Fibroblast of lung (primary cell): ENCODE data around the gene CLDN4.

ENCODE experiments used
- EZH2 ChIP-seq: IDR thresholded peaks from 2 replicates; pipeline ENCODE4 v1.5.1; 2012; ENCODE audit warnings: low read length, control low read depth, mild to moderate bottlenecking; ENCODE audit errors: missing control alignments
- TF ChIP-seq, protein P1 (sequence below), 2 donors: IDR thresholded peaks in 1 of 2; conservative IDR thresholded peaks in 1 of 2; 1 replicate in 1 of 2; 2 replicates in 1 of 2; pipeline ENCODE4 v1.5.1; 2011 to 2012; ENCODE audit warnings: low read length in 2 of 2, control low read depth in 1 of 2, inconsistent platforms in 1 of 2, low read depth in 1 of 2, mild to moderate bottlenecking in 1 of 2

DNA sequence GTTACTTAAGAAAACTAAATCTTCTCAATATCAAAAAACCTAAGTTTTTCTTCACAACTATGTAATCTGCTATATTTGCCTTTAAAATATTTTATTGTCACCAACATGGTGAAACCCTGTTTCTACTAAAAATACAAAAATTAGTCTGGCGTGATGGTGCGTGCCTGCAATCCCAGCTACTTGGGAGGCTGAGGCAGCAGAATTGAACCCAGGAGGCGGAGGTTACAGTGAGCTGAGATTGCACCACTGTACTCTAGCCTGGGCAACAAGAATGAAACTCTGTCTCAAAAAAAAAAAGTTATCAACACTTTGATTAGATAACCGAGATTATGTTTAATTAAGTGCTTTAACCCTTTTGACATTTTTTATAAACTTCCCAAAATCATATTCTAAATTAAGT, 28.3 kb upstream of the CLDN4 start:
- TF ChIP-seq EZH2, result no peak
- TF ChIP-seq, protein P1, sequence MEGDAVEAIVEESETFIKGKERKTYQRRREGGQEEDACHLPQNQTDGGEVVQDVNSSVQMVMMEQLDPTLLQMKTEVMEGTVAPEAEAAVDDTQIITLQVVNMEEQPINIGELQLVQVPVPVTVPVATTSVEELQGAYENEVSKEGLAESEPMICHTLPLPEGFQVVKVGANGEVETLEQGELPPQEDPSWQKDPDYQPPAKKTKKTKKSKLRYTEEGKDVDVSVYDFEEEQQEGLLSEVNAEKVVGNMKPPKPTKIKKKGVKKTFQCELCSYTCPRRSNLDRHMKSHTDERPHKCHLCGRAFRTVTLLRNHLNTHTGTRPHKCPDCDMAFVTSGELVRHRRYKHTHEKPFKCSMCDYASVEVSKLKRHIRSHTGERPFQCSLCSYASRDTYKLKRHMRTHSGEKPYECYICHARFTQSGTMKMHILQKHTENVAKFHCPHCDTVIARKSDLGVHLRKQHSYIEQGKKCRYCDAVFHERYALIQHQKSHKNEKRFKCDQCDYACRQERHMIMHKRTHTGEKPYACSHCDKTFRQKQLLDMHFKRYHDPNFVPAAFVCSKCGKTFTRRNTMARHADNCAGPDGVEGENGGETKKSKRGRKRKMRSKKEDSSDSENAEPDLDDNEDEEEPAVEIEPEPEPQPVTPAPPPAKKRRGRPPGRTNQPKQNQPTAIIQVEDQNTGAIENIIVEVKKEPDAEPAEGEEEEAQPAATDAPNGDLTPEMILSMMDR (conservative IDR thresholded peaks at IDR 0.05 in 1 of 2, IDR thresholded peaks at IDR 0.05 in 1 of 2; ENCODE audit: low read depth in 1 of 2, low read length in 2 of 2), result no peak
